ENCODE data around the gene THAP6. TPM values are rescaled to one million over a fixed set of nuclear protein-coding genes. Genes with fewer than 3 reads are reported as not detected.

Gene THAP6
- total RNA-seq, 8 experiments from 2014 or later = 13.4 to 26.5 (median 19.5) TPM

GRCh38 chr4:75561789-75562188 lies 47.5 kb downstream of the THAP6 start:
- Histone ChIP-seq H3K4me1 (replicated peaks in 1 of 2) (no peaks in the 10 kb centered on the region), H3K27ac (no peak overlapping the region), H3K4me3 (no peak overlapping the region)
- in situ Hi-C loops (cut with MboI; ENCODE audit: low pct_unique_long_range_greater_than_20kb in 2 of 9, low sequenced_read_pairs in 9 of 9, unreplicated experiment in 9 of 9) = no loop called here
- ATAC-seq (replicated peaks in 6 of 8) = peak in 1 of 8 experiments; percentile 34
- 20 to 84% (median 68%) methylated on average over 1 to 7 of the region's 8 CpGs; no CpG with 5 or more reads in 1 of the 10 experiments for WGBS, 10 experiments

- in situ Hi-C loops (cut with MboI; ENCODE audit: low pct_unique_long_range_greater_than_20kb in 2 of 9, low sequenced_read_pairs in 9 of 9, unreplicated experiment in 9 of 9) = no loop called here
- no peak overlapping the region for H3K4me3 ChIP-seq
- H3K4me1 ChIP-seq (replicated peaks in 1 of 2) = no peaks in the 10 kb centered on the region
- no peak overlapping the region for H3K27ac ChIP-seq
- ATAC-seq (replicated peaks in 6 of 8) = no peak
- WGBS, 10 experiments = 72 to 96% (median 83%) methylated on average over 2 to 11 of the region's 11 CpGs
Measured at GRCh38 chr4:75564023-75564422, 49.8 kb downstream of the THAP6 start.

GRCh38 chr4:75565481-75565880 lies 51.2 kb downstream of the THAP6 start:
- no peaks in the 10 kb centered on the region for H3K4me1 ChIP-seq (replicated peaks in 1 of 2)
- no peak overlapping the region for H3K27ac ChIP-seq
- in situ Hi-C loops (cut with MboI; ENCODE audit: low pct_unique_long_range_greater_than_20kb in 2 of 9, low sequenced_read_pairs in 9 of 9, unreplicated experiment in 9 of 9) = no loop called here
- H3K4me3 ChIP-seq = no peak overlapping the region
- ATAC-seq (replicated peaks in 6 of 8) = no peak

- ATAC-seq (replicated peaks in 6 of 8) = peak in 1 of 8 experiments; percentile 65
- H3K27ac ChIP-seq = no peak overlapping the region
- H3K4me1 ChIP-seq (replicated peaks in 1 of 2) = no peaks in the 10 kb centered on the region
- 0 to 100% (median 80%) methylated on average over 1 of the region's 1 CpG; no CpG with 5 or more reads in 3 of the 10 experiments for WGBS, 10 experiments
- in situ Hi-C loops (cut with MboI; ENCODE audit: low pct_unique_long_range_greater_than_20kb in 2 of 9, low sequenced_read_pairs in 9 of 9, unreplicated experiment in 9 of 9) = no loop called here
- no peak overlapping the region for H3K4me3 ChIP-seq
Measured at GRCh38 chr4:75566911-75567310, 52.6 kb downstream of the THAP6 start.

- Histone ChIP-seq H3K4me1 (replicated peaks in 1 of 2) (no peaks in the 10 kb centered on the region), H3K4me3 (no peak overlapping the region), H3K27ac (no peak overlapping the region)
- 17 to 90% (median 64%) methylated on average over 1 to 2 of the region's 2 CpGs; no CpG with 5 or more reads in 2 of the 10 experiments for WGBS, 10 experiments
- ATAC-seq (replicated peaks in 6 of 8) = peak in 2 of 8 experiments; percentile 54 to 59
- in situ Hi-C loops (cut with MboI; ENCODE audit: low pct_unique_long_range_greater_than_20kb in 2 of 9, low sequenced_read_pairs in 9 of 9, unreplicated experiment in 9 of 9) = no loop called here
Measured at GRCh38 chr4:75567725-75568124, 53.5 kb downstream of the THAP6 start.

Other genes starting within 250 kb of the THAP6 start
- 10 to 100 TPM; 18.2 to 43.0 (median 31.7) TPM for gene RCHY1, start 70 bp upstream of the THAP6 start, total RNA-seq
- gene ODAPH, start 41.6 kb downstream of the THAP6 start, total RNA-seq = under 1 TPM in 5 of 8 experiments, not detected in 3; 0.05 to 1.00 (median 0.27) TPM
- gene CDKL2, start 116.1 kb downstream of the THAP6 start, total RNA-seq = 10 to 100 TPM in 1 of 8 experiments, 1 to 10 TPM in 4, under 1 TPM in 3; 0.10 to 17.7 (median 3.8) TPM
- gene G3BP2, start 158.9 kb downstream of the THAP6 start, total RNA-seq = 100 to 1,000 TPM; 137 to 245 (median 178) TPM
- gene USO1, start 210.1 kb downstream of the THAP6 start, total RNA-seq = 10 to 100 TPM; 36.7 to 73.9 (median 61.8) TPM